DND-41 (cell line): ENCODE data around the gene TMEM258.

Source experiments
- ATAC-seq: fragments of 200-7000 bp; cut with Tn5 transposase; 3 replicates; pipeline ENCODE4 v1.9.1; 2021; ENCODE audit warnings: low read depth; ENCODE audit not compliant: insufficient read depth
- DNase-seq: peaks from one replicate; pipeline ENCODE4 v3.0.0-alpha.2; 2020
- H2AFZ ChIP-seq: 2 replicates; pipeline ENCODE4 v1.6.0; 2012; ENCODE audit warnings: low read depth, low read length
- H3K27ac ChIP-seq: 2 replicates; pipeline ENCODE4 v1.5.1; 2012; ENCODE audit warnings: low read length, inconsistent platforms
- H3K27me3 ChIP-seq: fragments of 200-600 bp; sonication (generic); 2 replicates; pipeline ENCODE4 v1.6.0; 2012; ENCODE audit warnings: low read length, mild to moderate bottlenecking, inconsistent platforms; ENCODE audit not compliant: insufficient read depth, poor library complexity
- H3K36me3 ChIP-seq: 2 replicates; pipeline ENCODE4 v1.5.1; 2012; ENCODE audit warnings: low read length, inconsistent platforms; ENCODE audit not compliant: insufficient read depth
- H3K4me1 ChIP-seq: 2 replicates; pipeline ENCODE4 v1.5.1; 2012; ENCODE audit warnings: mild to moderate bottlenecking, low read length; ENCODE audit not compliant: insufficient read depth
- H3K4me2 ChIP-seq: 2 replicates; pipeline ENCODE4 v1.6.0; 2012; ENCODE audit warnings: mild to moderate bottlenecking, moderate library complexity, low read length, inconsistent platforms; ENCODE audit not compliant: insufficient read depth
- H3K4me3 ChIP-seq, 2 experiments: fragments of 200-600 bp in 1 of 2; shearing (Covaris generic) in 1 of 2; 2 replicates each; pipeline ENCODE4 v1.5.1; 2012 to 2016; ENCODE audit warnings: inconsistent platforms in 2 of 2, low read length in 2 of 2, mild to moderate bottlenecking in 2 of 2, low read depth in 1 of 2, moderate library complexity in 1 of 2
- H3K79me2 ChIP-seq: 2 replicates; pipeline ENCODE4 v1.6.0; 2012; ENCODE audit warnings: low read length, inconsistent platforms; ENCODE audit not compliant: insufficient read depth
- H3K9ac ChIP-seq: 2 replicates; pipeline ENCODE4 v1.6.0; 2012; ENCODE audit warnings: low read depth, mild to moderate bottlenecking, inconsistent platforms, low read length, moderate library complexity
- H3K9me3 ChIP-seq: 2 replicates; pipeline ENCODE4 v1.5.1; 2012; ENCODE audit warnings: low read length, moderate library complexity, mild to moderate bottlenecking, inconsistent platforms; ENCODE audit not compliant: insufficient read depth, severe bottlenecking
- H4K20me1 ChIP-seq: 2 replicates; pipeline ENCODE4 v1.6.0; 2012; ENCODE audit warnings: low read length; ENCODE audit not compliant: insufficient read depth
- EZH2 ChIP-seq: IDR thresholded peaks from 3 replicates; pipeline ENCODE4 v1.6.1; 2012; ENCODE audit warnings: borderline replicate concordance, low read depth, mild to moderate bottlenecking, moderate library complexity, low read length, inconsistent platforms; ENCODE audit not compliant: severe bottlenecking
- TF ChIP-seq, protein P1 (sequence below): IDR thresholded peaks from 2 replicates; pipeline ENCODE4 v1.5.1; 2012; ENCODE audit warnings: borderline replicate concordance, low read length, moderate library complexity, mild to moderate bottlenecking; ENCODE audit not compliant: poor library complexity, severe bottlenecking; ENCODE audit errors: extremely low read depth

The TMEM258 gene

DNA sequence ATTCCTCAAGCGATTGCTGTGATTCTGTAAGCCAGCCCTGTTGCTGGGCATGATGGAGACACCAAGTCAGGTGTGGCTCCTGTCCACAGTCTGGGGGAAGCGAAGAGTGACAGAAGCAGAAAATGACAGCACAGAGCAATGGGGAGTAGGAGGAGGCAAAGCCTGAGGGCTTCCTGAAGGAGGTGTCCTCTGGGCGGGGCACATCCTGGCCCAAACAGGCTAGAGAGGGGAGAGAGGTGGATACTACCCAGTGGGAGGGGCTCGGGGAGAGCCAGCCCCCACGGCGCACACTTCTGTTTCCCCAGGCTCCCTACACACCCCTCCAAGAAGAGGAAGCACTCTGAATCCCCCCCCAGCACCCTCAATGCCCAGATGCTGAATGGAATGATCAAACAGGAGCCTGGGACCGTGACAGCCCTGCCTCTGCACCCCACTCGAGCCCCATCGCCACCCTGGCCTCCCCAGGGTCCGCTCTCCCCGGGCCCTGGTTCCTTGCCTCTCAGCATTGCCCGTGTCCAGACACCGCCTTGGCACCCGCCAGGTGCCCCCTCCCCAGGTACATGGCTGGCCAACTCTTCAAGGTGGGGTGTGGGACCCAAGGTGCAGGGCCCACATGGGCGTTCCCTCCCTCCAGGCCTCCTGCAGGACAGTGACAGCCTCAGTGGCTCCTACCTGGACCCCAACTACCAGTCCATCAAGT is 21.1 kb downstream of the TMEM258 start:
- no peaks in the 10 kb centered on the region for H3K9me3 ChIP-seq
- H3K4me1 ChIP-seq: no peaks in the 10 kb centered on the region
- DNase-seq (no peak), ATAC-seq (0 out of 3 replicates have a peak, but pooled peaks have one; percentile 8)
- H4K20me1 ChIP-seq: peaks cover 4% of the 10 kb centered on the region; the same call in 1 of the 2 replicates
- TF ChIP-seq EZH2: no peak
- no peak overlapping the region for H3K9ac ChIP-seq
- no peak overlapping the region for H2AFZ ChIP-seq
- no peaks in the 10 kb centered on the region for H3K36me3 ChIP-seq
- no peaks in the 10 kb centered on the region for H3K79me2 ChIP-seq
- no peak overlapping the region for H3K4me3 ChIP-seq
- no peak overlapping the region for H3K27ac ChIP-seq
- no peak overlapping the region for H3K4me2 ChIP-seq
- no peaks in the 10 kb centered on the region for H3K27me3 ChIP-seq

DNA sequence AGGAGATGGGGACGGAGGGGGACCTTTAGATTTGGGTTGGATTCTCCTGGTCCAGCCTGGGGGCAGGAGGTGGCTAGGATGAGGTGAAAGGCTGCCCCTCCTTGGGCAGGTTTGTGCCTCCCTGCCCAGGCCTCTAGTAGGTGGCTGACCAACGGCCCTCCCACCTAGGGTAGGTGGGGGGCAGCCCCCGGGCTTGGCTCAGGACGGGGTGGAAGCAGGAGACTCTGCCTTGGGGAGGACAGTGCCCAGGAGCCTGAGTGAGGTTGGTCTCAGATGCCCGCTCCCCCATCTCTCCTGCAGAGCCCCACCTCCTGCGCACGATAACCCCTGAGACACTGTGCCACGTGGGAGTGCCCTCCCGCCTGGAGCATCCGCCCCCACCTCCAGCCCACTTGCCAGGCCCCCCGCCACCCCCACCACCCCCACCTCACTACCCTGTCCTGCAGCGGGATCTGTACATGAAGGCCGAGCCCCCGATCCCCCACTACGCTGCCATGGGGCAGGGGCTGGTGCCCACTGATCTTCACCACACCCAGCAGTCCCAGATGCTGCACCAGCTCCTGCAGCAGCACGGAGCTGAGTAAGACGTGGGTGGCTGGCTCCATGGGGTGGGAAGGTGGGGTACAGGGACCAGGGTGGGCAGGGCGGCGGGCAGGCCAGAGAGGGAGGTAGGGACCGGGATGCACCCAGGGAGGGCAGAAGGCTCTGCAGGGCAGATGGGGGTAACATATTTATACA is 22.3 kb downstream of the TMEM258 start:
- no peak overlapping the region for H3K4me3 ChIP-seq
- no peak overlapping the region for H3K27ac ChIP-seq
- ATAC-seq (no peak), DNase-seq (no peak)
- no peak overlapping the region for H3K9ac ChIP-seq
- no peaks in the 10 kb centered on the region for H3K4me1 ChIP-seq
- H3K79me2 ChIP-seq: no peaks in the 10 kb centered on the region
- no peaks in the 10 kb centered on the region for H3K36me3 ChIP-seq
- no peak overlapping the region for H2AFZ ChIP-seq
- no peaks in the 10 kb centered on the region for H3K9me3 ChIP-seq
- no peak overlapping the region for H3K4me2 ChIP-seq
- no peaks in the 10 kb centered on the region for H3K27me3 ChIP-seq
- no peaks in the 10 kb centered on the region for H4K20me1 ChIP-seq
- TF ChIP-seq, protein P1, sequence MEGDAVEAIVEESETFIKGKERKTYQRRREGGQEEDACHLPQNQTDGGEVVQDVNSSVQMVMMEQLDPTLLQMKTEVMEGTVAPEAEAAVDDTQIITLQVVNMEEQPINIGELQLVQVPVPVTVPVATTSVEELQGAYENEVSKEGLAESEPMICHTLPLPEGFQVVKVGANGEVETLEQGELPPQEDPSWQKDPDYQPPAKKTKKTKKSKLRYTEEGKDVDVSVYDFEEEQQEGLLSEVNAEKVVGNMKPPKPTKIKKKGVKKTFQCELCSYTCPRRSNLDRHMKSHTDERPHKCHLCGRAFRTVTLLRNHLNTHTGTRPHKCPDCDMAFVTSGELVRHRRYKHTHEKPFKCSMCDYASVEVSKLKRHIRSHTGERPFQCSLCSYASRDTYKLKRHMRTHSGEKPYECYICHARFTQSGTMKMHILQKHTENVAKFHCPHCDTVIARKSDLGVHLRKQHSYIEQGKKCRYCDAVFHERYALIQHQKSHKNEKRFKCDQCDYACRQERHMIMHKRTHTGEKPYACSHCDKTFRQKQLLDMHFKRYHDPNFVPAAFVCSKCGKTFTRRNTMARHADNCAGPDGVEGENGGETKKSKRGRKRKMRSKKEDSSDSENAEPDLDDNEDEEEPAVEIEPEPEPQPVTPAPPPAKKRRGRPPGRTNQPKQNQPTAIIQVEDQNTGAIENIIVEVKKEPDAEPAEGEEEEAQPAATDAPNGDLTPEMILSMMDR: no peak

DNA sequence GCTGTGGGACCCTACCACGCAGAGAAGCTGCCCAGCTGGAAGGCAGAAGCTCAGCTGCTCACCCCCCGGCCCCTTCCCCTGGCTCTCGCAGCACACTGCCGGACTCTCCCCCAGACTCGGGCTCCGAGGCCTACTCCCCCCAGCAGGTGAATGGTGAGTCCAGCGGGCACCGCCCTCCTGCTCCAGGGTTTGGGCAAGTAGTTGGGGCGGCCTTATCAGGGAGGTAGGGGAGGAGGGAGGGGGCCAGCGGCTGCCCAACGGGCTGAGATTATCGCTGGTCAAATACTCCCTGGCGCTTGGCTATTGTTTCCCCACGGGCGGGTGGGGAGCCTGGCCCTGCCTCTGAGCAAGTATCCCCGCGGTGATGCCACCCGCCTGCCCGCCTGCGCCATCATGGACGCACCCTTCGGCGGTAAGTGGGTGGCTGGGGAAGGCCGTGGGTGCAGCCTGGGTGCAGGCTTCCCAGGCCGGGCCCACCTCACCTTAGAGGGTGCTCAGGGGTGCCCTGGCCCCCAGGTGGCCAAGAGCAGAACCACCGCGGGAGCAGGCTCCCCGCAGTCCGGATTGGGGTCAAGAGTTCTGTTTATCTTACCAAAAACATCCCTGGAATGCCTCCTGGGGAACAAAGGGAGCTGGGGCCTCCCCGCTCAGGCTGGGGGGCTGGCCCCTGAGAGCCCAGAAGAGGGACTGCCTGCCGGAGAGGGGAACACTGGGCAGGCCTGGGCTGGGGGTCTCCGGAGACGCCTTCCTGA is 23.1 kb downstream of the TMEM258 start:
- H3K9ac ChIP-seq: no peak overlapping the region
- H3K9me3 ChIP-seq: no peaks in the 10 kb centered on the region
- H3K79me2 ChIP-seq: no peaks in the 10 kb centered on the region
- no peak for ATAC-seq
- no peak for TF ChIP-seq EZH2
- no peaks in the 10 kb centered on the region for H3K4me1 ChIP-seq
- H3K4me3 ChIP-seq: no peak overlapping the region
- H3K27ac ChIP-seq: no peak overlapping the region
- H3K36me3 ChIP-seq: no peaks in the 10 kb centered on the region
- DNase-seq: no peak
- no peaks in the 10 kb centered on the region for H4K20me1 ChIP-seq
- no peaks in the 10 kb centered on the region for H3K27me3 ChIP-seq
- H3K4me2 ChIP-seq: no peak overlapping the region
- H2AFZ ChIP-seq: no peak overlapping the region

DNA sequence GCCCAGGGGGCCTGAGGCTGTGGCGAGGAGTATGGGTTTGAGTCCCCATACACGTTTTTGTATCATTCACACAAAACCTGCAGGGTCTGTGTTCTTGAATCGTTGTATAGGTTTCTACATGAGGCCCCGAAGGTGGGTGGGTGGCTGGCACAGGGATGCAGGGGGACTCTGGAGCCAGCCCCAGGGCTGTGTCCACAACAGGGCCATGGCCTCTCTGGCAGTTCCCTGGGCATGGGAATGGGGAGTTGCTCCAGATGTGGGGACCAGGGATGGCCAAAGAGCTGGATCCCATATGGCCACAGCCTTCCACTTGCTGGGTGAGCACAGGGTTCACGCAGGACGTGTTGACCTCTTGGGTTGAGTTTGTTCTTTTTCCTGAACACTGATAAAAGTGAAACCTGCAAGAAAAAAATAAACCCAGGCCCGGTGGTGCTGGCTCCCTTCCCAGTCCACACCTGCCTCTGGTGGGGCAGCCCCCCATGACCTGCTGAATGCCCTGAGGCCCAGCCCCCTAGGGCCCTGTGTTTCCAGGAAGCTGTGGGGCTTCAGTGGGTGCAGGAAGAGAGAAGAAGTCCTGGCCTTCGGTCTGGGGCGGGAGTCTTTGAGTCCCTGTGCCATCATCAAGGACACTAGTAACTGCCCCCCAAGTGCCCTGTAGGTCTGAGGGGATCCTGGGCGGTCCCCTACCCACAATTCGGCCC is 23.9 kb downstream of the TMEM258 start:
- no peaks in the 10 kb centered on the region for H3K27me3 ChIP-seq
- H3K79me2 ChIP-seq: no peaks in the 10 kb centered on the region
- no peaks in the 10 kb centered on the region for H3K9me3 ChIP-seq
- H3K4me3 ChIP-seq: no peak overlapping the region
- no peaks in the 10 kb centered on the region for H3K4me1 ChIP-seq
- H3K9ac ChIP-seq: no peak overlapping the region
- no peak overlapping the region for H2AFZ ChIP-seq
- H4K20me1 ChIP-seq: no peaks in the 10 kb centered on the region
- ATAC-seq (no peak), DNase-seq (no peak)
- TF ChIP-seq EZH2: no peak
- TF ChIP-seq, protein P1: no peak
- no peak overlapping the region for H3K27ac ChIP-seq
- no peaks in the 10 kb centered on the region for H3K36me3 ChIP-seq
- H3K4me2 ChIP-seq: no peak overlapping the region
